Activated T-cell treated with anti-CD3 and anti-CD28 coated beads, Interleukin-2, amount 50 U/mL, for 24 hours (primary cell): ENCODE results near the gene KXD1.

Source experiments
- DNase-seq: peaks from one replicate; pipeline ENCODE4 v3.0.0-alpha.2; 2020
- H3K27ac Mint-ChIP-seq: 2 replicates; pipeline ENCODE4 v1.8.0; 2020; ENCODE audit warnings: mild to moderate bottlenecking, mixed read lengths
- H3K27me3 Mint-ChIP-seq: 2 replicates; pipeline ENCODE4 v1.8.0; 2020; ENCODE audit warnings: mixed read lengths
- H3K36me3 Mint-ChIP-seq: 2 replicates; pipeline ENCODE4 v1.8.0; 2020; ENCODE audit warnings: low read depth, mixed read lengths
- H3K4me1 Mint-ChIP-seq: 2 replicates; pipeline ENCODE4 v1.8.0; 2020; ENCODE audit warnings: low read depth, mixed read lengths
- H3K4me3 Mint-ChIP-seq: 2 replicates; pipeline ENCODE4 v1.8.0; 2020; ENCODE audit warnings: mild to moderate bottlenecking, moderate library complexity, mixed read lengths
- H3K9me3 Mint-ChIP-seq: 2 replicates; pipeline ENCODE4 v1.8.0; 2020; ENCODE audit warnings: mixed read lengths

The KXD1 gene

DNA sequence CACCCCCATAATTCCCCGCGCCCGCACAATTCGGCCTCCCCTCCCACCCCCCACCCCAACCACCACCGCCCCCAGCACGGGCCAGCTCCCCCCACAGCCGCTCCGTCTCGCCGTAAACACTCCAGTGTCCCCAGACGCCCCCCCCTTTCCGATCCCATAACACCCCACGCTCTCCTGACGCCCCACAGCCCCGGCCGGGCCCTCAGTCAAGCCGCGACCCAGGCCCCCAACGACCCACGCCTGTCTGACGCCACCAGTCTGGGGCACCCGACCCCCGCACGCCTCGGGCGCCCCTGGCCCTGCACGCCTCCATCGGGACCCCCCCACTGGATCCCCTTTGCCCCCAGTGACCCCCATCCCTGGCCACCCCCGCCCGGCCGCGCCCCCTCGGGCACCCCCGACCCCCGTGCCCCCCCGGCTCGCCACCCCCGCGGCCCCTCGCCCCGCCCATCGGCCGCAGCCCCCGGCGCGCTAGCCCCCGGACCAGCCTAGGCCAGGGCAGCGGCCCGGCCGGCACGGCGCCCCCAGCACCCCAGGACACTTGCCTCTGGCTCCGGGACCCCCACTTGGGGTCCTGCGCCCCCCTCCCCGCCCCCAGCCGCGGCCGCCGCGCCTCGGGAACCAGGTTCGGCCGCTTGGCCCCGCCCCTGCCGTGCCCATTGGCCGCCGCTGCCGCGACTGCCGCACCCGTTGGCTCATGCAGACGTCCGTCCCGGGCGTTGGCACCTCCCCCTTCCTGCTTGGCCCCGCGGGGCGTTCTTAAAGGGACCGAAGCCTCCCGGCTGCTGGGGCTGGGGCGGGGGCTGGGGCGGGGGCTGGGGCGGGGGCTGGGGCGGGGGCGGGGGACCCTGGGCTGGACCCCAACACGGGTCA lies 14.5 kb upstream of the KXD1 start, which contains the start of gene FKBP8:
TSS of gene FKBP8 (minus strand) at position 633 of the 873 bp plus-strand sequence. CDS start 1,603 bp downstream, outside the sequence.
- Mint-ChIP-seq H3K27me3 (no peaks in the 10 kb centered on the region), H3K36me3 (peaks cover 38% of the 10 kb centered on the region)
- peak; percentile 96 for DNase-seq

DNA sequence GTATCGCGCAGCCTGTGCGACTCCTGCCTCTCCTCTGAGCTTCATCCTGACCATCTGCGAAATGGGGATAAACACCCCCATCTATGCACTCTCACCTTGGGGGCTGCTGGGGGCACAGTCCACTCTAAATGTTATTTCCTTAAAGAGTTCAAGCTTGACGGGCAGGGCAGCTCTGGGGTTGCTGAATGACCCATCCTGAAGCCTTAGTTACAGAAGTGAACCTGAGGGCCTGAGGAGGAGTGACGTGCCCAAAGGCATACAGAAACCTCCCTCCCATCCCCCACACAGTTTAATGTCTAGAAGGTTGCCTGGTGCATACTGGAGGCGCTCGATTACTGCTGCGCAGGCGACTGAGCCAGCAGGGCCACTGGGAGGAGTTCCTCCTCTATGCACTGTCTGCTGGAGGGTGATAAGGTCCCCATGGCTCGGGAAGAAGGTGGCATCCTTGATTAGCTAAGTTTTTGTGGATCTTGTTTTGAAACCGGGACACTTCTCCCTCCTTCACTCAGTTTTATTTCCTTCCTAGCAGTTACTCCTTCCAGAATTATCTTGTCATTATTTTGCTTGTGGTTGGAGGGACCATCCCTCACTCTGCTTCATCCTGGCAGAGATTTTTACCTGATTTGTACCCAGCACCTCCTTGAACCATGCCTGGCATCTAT lies 13.7 kb upstream of the KXD1 start:
- peaks cover 32% of the 10 kb centered on the region for H3K36me3 Mint-ChIP-seq
- peak; percentile 77 for DNase-seq
- peak overlapping the region; percentile 85 for H3K4me3 Mint-ChIP-seq
- no peaks in the 10 kb centered on the region for H3K9me3 Mint-ChIP-seq
- peak overlapping the region; percentile 96 for H3K27ac Mint-ChIP-seq
- H3K27me3 Mint-ChIP-seq = no peaks in the 10 kb centered on the region
- H3K4me1 Mint-ChIP-seq = peaks cover 27% of the 10 kb centered on the region

More for the DNA sequence above, 14.5 kb upstream of the KXD1 start, which contains the start of gene FKBP8:
- Mint-ChIP-seq H3K4me3 (peak within 1 kb of the TSS; percentile 89), H3K9me3 (no peaks in the 10 kb centered on the region), H3K4me1 (peaks cover 27% of the 10 kb centered on the region), H3K27ac (peak within 1 kb of the TSS; percentile 96)

DNA sequence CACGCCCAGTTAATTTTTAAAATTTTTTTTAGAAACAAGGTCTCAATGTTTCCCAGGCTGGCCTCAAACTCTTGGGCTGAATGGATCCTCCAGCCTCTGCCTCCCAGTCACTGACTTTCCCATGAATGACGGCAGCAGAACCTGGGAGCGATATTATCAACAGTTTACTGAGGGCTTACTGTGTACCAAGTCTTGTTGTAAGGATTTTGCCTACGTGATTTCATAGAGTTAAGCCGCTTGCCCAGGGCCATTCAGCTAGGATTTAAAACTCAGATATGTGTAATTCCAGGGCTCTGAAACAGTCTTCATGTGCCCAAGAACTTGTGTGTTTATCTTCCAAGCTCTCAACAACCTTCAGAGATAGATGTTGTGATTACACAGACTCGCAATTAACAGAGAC lies 6.0 kb upstream of the KXD1 start:
- H3K4me1 Mint-ChIP-seq = no peaks in the 10 kb centered on the region
- no peak for DNase-seq

DNA sequence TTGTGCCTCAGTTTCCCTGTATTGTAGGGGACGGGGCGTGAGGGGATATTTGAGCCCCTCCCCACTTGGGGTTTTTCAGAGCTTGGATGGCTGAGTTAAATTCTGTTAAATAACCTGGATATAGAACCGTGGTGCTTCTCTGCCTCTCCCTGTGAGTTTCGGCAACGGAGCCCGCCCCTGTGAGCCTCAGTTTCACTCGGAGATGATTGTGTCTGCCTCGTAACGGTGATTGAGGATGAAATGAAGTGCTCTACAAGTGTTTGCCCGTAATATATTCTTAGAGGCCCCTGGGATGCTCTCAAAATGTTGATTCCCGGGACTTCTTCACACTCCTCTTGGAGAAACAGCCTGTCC lies 509 bp downstream of the KXD1 start:
- DNase-seq = no peak
- peak overlapping the region; percentile 97 for H3K27ac Mint-ChIP-seq
- no peaks in the 10 kb centered on the region for H3K27me3 Mint-ChIP-seq
- H3K4me3 Mint-ChIP-seq = peak overlapping the region; percentile 85
- H3K36me3 Mint-ChIP-seq = peaks cover 46% of the 10 kb centered on the region
- H3K4me1 Mint-ChIP-seq = peaks cover 22% of the 10 kb centered on the region
- no peaks in the 10 kb centered on the region for H3K9me3 Mint-ChIP-seq

More for the DNA sequence above, 6.0 kb upstream of the KXD1 start:
- no peaks in the 10 kb centered on the region for H3K27me3 Mint-ChIP-seq
- H3K27ac Mint-ChIP-seq = no peak overlapping the region
- H3K9me3 Mint-ChIP-seq = no peaks in the 10 kb centered on the region
- H3K4me3 Mint-ChIP-seq = no peak overlapping the region
- no peaks in the 10 kb centered on the region for H3K36me3 Mint-ChIP-seq

DNA sequence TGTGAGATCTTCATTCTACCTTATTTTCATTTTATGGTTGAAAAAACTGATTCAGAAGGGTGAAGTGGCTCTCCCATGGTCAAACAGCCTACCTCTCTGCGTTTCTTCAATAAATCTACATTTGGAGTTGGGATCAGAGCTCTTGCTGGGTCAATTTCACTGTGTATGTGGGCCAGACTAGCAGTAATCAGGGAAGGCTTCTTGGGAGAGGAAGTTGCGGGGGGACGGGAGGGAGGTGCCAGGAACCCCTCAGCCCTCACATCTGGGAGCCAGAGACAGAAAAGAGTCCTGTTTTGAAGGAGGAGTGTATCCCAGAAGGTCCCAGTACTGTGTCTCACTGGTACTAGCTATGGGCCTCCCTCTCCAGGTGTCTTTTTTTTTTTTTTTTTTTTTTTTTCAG lies 934 bp downstream of the KXD1 start:
- peak overlapping the region; percentile 85 for H3K4me3 Mint-ChIP-seq
- peaks cover 50% of the 10 kb centered on the region for H3K36me3 Mint-ChIP-seq
- H3K27me3 Mint-ChIP-seq = no peaks in the 10 kb centered on the region
- no peaks in the 10 kb centered on the region for H3K9me3 Mint-ChIP-seq
- H3K4me1 Mint-ChIP-seq = peaks cover 22% of the 10 kb centered on the region
- peak overlapping the region; percentile 97 for H3K27ac Mint-ChIP-seq
- no peak for DNase-seq

DNA sequence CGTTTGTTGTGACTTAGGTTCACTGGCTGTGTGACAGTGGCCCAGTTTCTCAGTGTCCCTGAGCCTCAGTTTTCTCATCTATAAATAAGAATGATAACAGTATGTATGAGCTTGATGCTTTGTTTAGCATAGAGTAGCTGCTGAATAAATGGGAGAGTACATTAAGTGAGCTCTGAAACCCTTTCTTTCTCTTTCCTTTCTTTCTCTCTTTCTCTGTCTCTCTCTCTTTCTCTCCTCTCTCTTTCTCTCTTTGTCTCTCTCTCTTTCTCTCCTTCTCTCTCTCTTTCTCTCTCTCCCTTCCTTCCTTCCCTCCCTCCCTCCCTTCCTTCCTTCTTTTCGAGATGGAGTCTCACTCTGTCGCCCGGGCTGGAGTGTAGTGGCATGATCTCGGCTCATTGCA lies 2.0 kb downstream of the KXD1 start:
- H3K27me3 Mint-ChIP-seq = no peaks in the 10 kb centered on the region
- H3K4me3 Mint-ChIP-seq = peak overlapping the region; percentile 85
- peaks cover 61% of the 10 kb centered on the region for H3K36me3 Mint-ChIP-seq
- no peaks in the 10 kb centered on the region for H3K9me3 Mint-ChIP-seq
- peak overlapping the region; percentile 97 for H3K27ac Mint-ChIP-seq
- no peak for DNase-seq
- peaks cover 22% of the 10 kb centered on the region for H3K4me1 Mint-ChIP-seq

DNA sequence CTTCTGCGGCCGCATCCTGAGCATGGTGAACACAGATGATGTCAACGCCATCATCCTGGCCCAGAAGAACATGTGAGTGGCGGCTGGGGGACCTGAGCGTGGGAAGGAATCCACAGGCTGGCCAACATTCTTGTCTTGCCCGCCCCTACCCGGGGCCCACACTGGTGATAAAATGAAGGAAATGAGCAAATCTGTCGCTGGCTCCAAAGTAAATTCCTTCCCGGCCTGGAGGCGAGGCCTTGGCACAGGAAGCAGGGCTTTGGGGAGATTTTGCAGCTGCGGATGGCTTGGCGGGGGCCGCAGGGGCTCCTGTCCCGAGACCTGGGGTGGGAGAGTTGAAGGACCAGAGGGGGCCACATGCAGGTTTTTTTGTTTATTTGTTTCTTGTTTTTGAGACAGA lies 4.4 kb downstream of the KXD1 start:
- Mint-ChIP-seq H3K27ac (peak overlapping the region; percentile 56), H3K9me3 (no peaks in the 10 kb centered on the region), H3K36me3 (peaks cover 82% of the 10 kb centered on the region), H3K27me3 (no peaks in the 10 kb centered on the region), H3K4me1 (peaks cover 22% of the 10 kb centered on the region), H3K4me3 (no peak overlapping the region)
- DNase-seq = no peak

DNA sequence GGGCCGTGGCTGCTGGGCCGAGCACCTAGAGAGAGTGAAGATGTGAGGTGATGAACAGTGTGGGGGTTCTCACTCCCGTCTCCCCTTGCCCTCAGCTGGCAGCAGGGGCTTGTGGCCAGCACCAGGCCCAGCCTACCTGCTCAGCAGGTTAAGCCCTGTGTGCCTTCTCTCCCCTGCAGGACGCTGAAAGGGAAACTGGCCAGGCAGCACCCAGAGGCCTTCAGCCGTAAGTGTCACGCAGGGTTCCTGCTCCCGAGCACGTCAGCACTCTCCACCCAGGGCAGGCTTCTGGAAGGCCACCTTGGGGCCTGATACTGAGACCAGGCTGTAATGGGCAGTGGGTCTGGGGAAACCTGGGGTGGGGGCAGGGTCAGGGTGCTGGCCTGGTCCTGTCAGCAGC lies 9.3 kb downstream of the KXD1 start:
- Mint-ChIP-seq H3K27me3 (no peaks in the 10 kb centered on the region), H3K9me3 (no peaks in the 10 kb centered on the region), H3K4me3 (no peak overlapping the region), H3K27ac (no peak overlapping the region), H3K36me3 (peaks cover 88% of the 10 kb centered on the region), H3K4me1 (peaks cover 4% of the 10 kb centered on the region)
- no peak for DNase-seq

DNA sequence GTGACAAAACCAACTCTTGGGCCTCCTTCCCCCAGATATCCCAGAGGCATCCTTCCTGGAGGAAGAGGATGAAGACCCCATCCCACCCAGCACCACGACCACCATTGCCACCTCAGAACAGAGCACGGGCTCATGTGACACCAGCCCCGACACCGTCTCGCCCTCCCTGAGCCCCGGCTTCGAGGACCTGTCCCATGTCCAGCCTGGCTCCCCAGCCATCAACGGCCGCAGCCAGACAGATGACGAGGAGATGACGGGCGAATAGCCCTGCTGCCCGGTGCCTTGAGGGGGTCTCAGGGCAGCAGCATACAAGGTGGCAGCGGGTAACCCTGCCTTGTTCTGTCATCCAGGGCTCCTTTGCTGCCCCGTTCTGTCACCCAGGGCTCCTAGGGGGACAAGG lies 10.7 kb downstream of the KXD1 start:
- no peak overlapping the region for H3K27ac Mint-ChIP-seq

DNA sequence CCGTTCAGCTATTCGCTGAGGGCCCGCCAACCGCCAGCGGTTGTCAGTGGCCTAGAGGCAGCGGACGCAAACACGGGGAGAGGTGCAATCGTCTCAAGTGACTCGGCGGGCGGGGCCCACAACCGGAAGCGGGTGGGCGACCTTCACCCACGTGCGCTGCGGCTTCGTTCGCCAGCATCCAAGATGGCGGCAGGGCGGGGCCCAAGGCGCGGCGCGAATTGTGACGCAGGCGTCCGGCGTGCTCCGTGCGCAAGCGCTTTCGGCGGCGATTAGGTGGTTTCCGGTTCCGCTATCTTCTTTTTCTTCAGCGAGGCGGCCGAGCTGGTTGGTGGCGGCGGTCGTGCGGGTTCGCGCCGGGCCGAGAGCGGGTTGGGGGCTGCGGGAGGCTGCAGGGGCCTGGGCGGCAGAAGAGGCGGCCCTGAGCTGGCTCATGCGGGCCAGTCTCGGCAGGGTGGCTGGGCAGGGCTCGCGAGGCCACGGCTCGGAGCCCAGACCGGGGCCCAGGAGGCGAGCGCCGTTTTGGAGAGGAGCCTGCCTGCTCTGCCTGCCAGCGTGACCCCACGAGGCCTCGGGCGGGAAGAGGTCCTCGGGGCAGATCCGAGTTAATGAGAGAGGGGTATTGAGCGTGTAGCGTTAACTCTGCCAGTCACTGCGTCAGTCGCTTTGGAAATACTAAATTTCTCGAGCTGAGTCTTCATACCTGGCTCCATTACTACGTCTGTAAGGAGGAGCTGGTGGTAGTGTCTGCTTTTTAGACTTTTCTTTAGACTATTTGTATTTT lies 14.1 kb downstream of the KXD1 start, which contains the start of gene UBA52:
TSS of gene UBA52 (plus strand) at position 294 of the 781 bp plus-strand sequence. CDS start 1,444 bp downstream, outside the sequence.
- peak within 1 kb of the TSS; percentile 94 for H3K4me3 Mint-ChIP-seq
- DNase-seq = peak; percentile 100
- peaks cover 91% of the 10 kb centered on the region for H3K36me3 Mint-ChIP-seq
- H3K27me3 Mint-ChIP-seq = no peaks in the 10 kb centered on the region
- H3K4me1 Mint-ChIP-seq = peaks cover 33% of the 10 kb centered on the region
- no peaks in the 10 kb centered on the region for H3K9me3 Mint-ChIP-seq
- peak within 1 kb of the TSS; percentile 97 for H3K27ac Mint-ChIP-seq

More for the DNA sequence above, 10.7 kb downstream of the KXD1 start:
- Mint-ChIP-seq H3K4me3 (no peak overlapping the region), H3K4me1 (peaks cover 14% of the 10 kb centered on the region), H3K27me3 (no peaks in the 10 kb centered on the region), H3K9me3 (no peaks in the 10 kb centered on the region), H3K36me3 (peaks cover 88% of the 10 kb centered on the region)
- no peak for DNase-seq

DNA sequence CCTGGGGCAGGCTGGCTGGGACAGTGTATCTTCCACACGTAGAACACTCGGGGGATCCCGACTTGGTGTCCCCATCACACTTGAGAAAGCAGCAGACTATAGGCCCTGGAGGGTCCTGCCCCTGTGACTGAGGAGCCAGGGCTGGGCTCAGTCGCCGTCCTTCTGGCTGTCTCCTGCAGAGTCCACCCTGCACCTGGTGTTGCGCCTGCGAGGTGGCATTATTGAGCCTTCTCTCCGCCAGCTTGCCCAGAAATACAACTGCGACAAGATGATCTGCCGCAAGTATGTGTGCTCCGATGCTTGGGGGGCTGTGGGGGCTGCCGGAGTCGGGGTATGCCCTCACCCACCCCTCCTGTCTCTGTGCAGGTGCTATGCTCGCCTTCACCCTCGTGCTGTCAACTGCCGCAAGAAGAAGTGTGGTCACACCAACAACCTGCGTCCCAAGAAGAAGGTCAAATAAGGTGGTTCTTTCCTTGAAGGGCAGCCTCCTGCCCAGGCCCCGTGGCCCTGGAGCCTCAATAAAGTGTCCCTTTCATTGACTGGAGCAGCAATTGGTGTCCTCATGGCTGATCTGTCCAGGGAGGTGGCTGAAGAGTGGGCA lies 17.1 kb downstream of the KXD1 start:
- no peak for DNase-seq
- H3K27me3 Mint-ChIP-seq = no peaks in the 10 kb centered on the region
- H3K27ac Mint-ChIP-seq = peak overlapping the region; percentile 97
- peak overlapping the region; percentile 94 for H3K4me3 Mint-ChIP-seq
- H3K4me1 Mint-ChIP-seq = peaks cover 42% of the 10 kb centered on the region
- H3K36me3 Mint-ChIP-seq = peaks cover 80% of the 10 kb centered on the region
- H3K9me3 Mint-ChIP-seq = no peaks in the 10 kb centered on the region

DNA sequence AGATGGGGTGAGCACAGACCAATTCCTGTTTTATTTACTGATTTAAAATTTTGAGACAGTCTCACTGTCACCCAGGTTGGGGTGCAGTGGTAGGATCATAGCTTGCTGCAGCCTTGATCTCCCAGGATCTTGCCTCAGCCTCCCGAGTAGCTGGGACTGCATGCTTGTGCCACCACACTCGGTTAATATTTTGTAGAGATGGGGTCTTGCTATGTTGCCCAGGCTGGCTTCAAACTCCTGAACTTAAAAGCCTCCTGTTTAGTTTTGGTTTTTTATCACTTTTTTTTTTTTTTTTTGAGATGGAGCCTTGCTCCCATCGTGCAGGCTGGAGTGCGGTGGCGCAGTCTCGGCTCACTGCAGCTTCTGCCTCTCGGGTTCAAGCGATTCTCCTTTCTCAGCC lies 18.7 kb downstream of the KXD1 start:
- no peak for DNase-seq
- Mint-ChIP-seq H3K27me3 (no peaks in the 10 kb centered on the region), H3K9me3 (no peaks in the 10 kb centered on the region), H3K27ac (peak overlapping the region; percentile 97), H3K4me3 (no peak overlapping the region), H3K36me3 (peaks cover 73% of the 10 kb centered on the region), H3K4me1 (peaks cover 40% of the 10 kb centered on the region)

DNA sequence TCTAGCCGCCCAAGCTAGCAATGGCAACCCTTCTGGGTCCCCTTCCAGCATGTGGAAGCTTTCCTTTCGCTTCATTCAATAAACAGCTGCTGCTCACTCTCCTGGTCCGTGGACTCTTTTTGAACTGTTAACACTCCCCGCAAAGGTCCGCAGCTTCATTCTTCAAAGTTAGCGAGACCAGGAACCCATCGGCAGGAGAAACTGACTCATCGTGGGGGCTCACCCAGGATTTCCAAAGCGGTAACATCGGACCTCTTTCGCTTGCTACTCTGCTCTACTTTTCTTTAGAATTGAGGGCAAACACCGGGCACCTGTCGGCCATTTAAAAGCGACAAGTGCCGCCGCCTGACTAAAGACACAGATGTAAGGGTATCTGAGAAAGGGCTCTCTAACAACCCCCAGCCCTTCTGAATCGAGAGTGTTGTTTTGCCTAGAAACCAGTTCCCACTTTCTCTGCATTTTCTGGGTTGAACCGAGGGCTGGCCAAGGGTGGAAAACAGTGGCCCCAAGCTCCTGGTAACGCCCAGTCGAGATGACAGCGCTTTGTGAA lies 19.8 kb downstream of the KXD1 start:
- Mint-ChIP-seq H3K4me1 (peaks cover 37% of the 10 kb centered on the region), H3K36me3 (peaks cover 63% of the 10 kb centered on the region)
- DNase-seq = no peak

DNA sequence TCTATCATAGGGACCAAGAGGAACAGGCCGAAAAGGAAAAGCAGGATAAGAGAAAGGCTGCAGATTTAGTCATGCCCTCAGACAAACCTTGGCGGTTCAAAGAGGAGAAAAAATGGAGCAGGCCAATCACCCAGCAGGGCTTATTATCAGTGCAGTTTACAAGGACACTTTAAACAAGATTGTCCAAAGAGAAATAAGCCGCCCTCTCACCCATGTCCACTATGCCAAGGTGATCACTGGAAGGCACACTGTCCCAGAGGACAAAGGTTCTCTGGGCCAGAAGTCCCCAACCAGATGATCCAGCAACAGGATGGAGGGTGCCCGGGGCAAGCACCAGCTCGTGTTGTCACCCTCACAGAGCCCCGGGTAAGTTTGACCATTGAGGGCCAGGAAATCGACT lies 22.6 kb downstream of the KXD1 start:
- no peaks in the 10 kb centered on the region for H3K27me3 Mint-ChIP-seq
- H3K36me3 Mint-ChIP-seq = peaks cover 34% of the 10 kb centered on the region
- H3K4me3 Mint-ChIP-seq = no peak overlapping the region
- DNase-seq = no peak
- no peak overlapping the region for H3K27ac Mint-ChIP-seq
- no peaks in the 10 kb centered on the region for H3K9me3 Mint-ChIP-seq
- H3K4me1 Mint-ChIP-seq = peaks cover 14% of the 10 kb centered on the region

More for the DNA sequence above, 19.8 kb downstream of the KXD1 start:
- no peak overlapping the region for H3K4me3 Mint-ChIP-seq
- peak overlapping the region; percentile 44 for H3K27ac Mint-ChIP-seq
- no peaks in the 10 kb centered on the region for H3K9me3 Mint-ChIP-seq
- H3K27me3 Mint-ChIP-seq = no peaks in the 10 kb centered on the region
